ENCODE results near the gene HPRT1. TPM values are rescaled to one million over a fixed set of nuclear protein-coding genes. Genes with fewer than 3 reads are reported as not detected.

HPRT1 gene
- total RNA-seq, 2 donors from 2014 or later, result 14.9 to 77.4 TPM

DNA sequence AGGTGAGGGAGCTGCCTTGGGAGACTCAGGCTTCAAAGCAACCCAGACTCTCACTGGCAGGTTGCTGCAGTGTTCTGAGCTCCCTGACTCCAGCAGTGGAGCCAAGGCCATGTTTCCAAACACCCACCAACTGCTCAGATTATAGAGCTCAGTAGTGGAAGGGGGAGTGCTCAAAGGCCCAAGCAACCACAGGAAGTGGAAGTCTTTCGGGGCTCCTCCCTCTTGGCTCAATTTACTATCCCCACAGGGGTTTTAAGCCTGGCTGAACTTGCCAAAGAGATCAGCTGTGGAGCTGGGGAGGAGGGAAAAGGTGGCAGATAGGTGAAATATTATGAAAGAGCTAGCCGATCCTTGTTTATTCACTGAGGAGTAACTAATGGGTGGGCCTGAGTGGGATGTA lies 82.5 kb downstream of the HPRT1 start:
- no peaks in the 10 kb centered on the region for H3K9me3 ChIP-seq
- H3K27ac ChIP-seq, result no peak overlapping the region
- no peaks in the 10 kb centered on the region for H3K4me1 ChIP-seq (replicated peaks)
- DNase-seq (ENCODE audit: low spot score), result no peak
- no peak overlapping the region for H3K4me3 ChIP-seq
- H3K36me3 ChIP-seq, result no peaks in the 10 kb centered on the region
- intact Hi-C loops (cut with DNase I), result no loop called here
- 30% methylated on average over 2 of the region's 2 CpGs for WGBS
- TF ChIP-seq POLR2A (IDR thresholded peaks at IDR 0.05) (no peak), POLR2AphosphoS5 (IDR thresholded peaks at IDR 0.05) (no peak)
- TF ChIP-seq, protein P1, sequence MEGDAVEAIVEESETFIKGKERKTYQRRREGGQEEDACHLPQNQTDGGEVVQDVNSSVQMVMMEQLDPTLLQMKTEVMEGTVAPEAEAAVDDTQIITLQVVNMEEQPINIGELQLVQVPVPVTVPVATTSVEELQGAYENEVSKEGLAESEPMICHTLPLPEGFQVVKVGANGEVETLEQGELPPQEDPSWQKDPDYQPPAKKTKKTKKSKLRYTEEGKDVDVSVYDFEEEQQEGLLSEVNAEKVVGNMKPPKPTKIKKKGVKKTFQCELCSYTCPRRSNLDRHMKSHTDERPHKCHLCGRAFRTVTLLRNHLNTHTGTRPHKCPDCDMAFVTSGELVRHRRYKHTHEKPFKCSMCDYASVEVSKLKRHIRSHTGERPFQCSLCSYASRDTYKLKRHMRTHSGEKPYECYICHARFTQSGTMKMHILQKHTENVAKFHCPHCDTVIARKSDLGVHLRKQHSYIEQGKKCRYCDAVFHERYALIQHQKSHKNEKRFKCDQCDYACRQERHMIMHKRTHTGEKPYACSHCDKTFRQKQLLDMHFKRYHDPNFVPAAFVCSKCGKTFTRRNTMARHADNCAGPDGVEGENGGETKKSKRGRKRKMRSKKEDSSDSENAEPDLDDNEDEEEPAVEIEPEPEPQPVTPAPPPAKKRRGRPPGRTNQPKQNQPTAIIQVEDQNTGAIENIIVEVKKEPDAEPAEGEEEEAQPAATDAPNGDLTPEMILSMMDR (IDR thresholded peaks at IDR 0.05), result no peak
- no peaks in the 10 kb centered on the region for H3K27me3 ChIP-seq (replicated peaks; ENCODE audit: insufficient read depth)

GRCh38 chrX:134543288-134543687 lies 83.3 kb downstream of the HPRT1 start:
- Histone ChIP-seq H3K27ac (no peak overlapping the region), H3K4me1 (replicated peaks) (no peaks in the 10 kb centered on the region), H3K4me3 (no peak overlapping the region), H3K36me3 (no peaks in the 10 kb centered on the region), H3K27me3 (replicated peaks; ENCODE audit: insufficient read depth) (no peaks in the 10 kb centered on the region), H3K9me3 (no peaks in the 10 kb centered on the region)
- no peak for DNase-seq (ENCODE audit: low spot score)
- TF ChIP-seq, protein P1 (IDR thresholded peaks at IDR 0.05), result no peak
- TF ChIP-seq POLR2A (IDR thresholded peaks at IDR 0.05) (no peak), POLR2AphosphoS5 (IDR thresholded peaks at IDR 0.05) (no peak)
- intact Hi-C loops (cut with DNase I), result no loop called here
- WGBS, result 73% methylated on average over 3 of the region's 3 CpGs

DNA sequence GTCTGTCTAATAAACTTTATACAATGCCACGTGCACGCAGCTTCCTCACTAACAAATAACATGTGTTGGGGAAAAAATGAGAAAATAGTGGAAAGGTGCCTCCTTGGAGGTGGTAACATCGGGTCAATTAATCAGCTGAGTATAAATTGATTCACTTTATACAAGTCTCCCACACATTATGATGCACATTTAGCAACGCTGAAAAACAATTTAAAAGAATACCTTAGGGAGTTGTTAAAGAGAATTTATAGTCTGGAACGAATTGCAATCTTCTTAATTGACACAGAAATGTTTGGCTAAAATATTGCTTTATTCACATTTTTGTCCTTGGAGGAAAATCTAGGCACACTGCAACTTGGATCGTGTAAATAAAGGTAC lies 84.2 kb downstream of the HPRT1 start:
- intact Hi-C loops (cut with DNase I), result no loop called here
- no peaks in the 10 kb centered on the region for H3K9me3 ChIP-seq
- no peaks in the 10 kb centered on the region for H3K27me3 ChIP-seq (replicated peaks; ENCODE audit: insufficient read depth)
- no peak overlapping the region for H3K27ac ChIP-seq
- TF ChIP-seq POLR2A (IDR thresholded peaks at IDR 0.05) (no peak), POLR2AphosphoS5 (IDR thresholded peaks at IDR 0.05) (no peak)
- TF ChIP-seq, protein P1 (IDR thresholded peaks at IDR 0.05), result no peak
- no peak for DNase-seq (ENCODE audit: low spot score)
- WGBS, result 44% methylated on average over 6 of the region's 6 CpGs
- H3K4me3 ChIP-seq, result no peak overlapping the region
- no peaks in the 10 kb centered on the region for H3K36me3 ChIP-seq
- no peaks in the 10 kb centered on the region for H3K4me1 ChIP-seq (replicated peaks)

- H3K27me3 ChIP-seq (replicated peaks; ENCODE audit: insufficient read depth), result no peaks in the 10 kb centered on the region
- intact Hi-C loops (cut with DNase I), result no loop called here
- TF ChIP-seq POLR2AphosphoS5 (IDR thresholded peaks at IDR 0.05) (no peak), POLR2A (IDR thresholded peaks at IDR 0.05) (no peak)
- TF ChIP-seq, protein P1 (IDR thresholded peaks at IDR 0.05), result no peak
- H3K9me3 ChIP-seq, result no peaks in the 10 kb centered on the region
- WGBS, result 6% methylated on average over 19 of the region's 52 CpGs
- no peaks in the 10 kb centered on the region for H3K4me1 ChIP-seq (replicated peaks)
- H3K27ac ChIP-seq, result no peak overlapping the region
- no peaks in the 10 kb centered on the region for H3K36me3 ChIP-seq
- no peak overlapping the region for H3K4me3 ChIP-seq
- no peak for DNase-seq (ENCODE audit: low spot score)
Observed at GRCh38 chrX:134544513-134545151, 84.7 kb downstream of the HPRT1 start.

- no peaks in the 10 kb centered on the region for H3K27me3 ChIP-seq (replicated peaks; ENCODE audit: insufficient read depth)
- TF ChIP-seq POLR2A (IDR thresholded peaks at IDR 0.05) (no peak), POLR2AphosphoS5 (IDR thresholded peaks at IDR 0.05) (no peak)
- TF ChIP-seq, protein P1 (IDR thresholded peaks at IDR 0.05), result no peak
- no peaks in the 10 kb centered on the region for H3K9me3 ChIP-seq
- intact Hi-C loops (cut with DNase I), result no loop called here
- no peaks in the 10 kb centered on the region for H3K36me3 ChIP-seq
- 73% methylated on average over 19 of the region's 20 CpGs for WGBS
- no peak overlapping the region for H3K27ac ChIP-seq
- H3K4me3 ChIP-seq, result no peak overlapping the region
- no peak for DNase-seq (ENCODE audit: low spot score)
- H3K4me1 ChIP-seq (replicated peaks), result no peaks in the 10 kb centered on the region
Observed at GRCh38 chrX:134545510-134545909, 85.5 kb downstream of the HPRT1 start.
